GM13977 (cell line): ENCODE measurements around the gene LPP.

Experiments
- DNase-seq: peaks from one replicate; pipeline ENCODE4 v3.0.0; 2012; ENCODE audit warnings: low spot score
- CTCF ChIP-seq: IDR thresholded peaks from 2 replicates; pipeline ENCODE4 v1.5.1; 2012; ENCODE audit warnings: mild to moderate bottlenecking, control low read depth; ENCODE audit not compliant: insufficient read depth; ENCODE audit errors: extremely low read depth, missing control alignments
- in situ Hi-C: fragments of 300-500 bp; cut with MboI; formaldehyde crosslinking; loops from one replicate; pipeline ENCODE4 v1.12.0; 2022; ENCODE audit warnings: low sequenced_read_pairs, low pct_unique_long_range_greater_than_20kb, mixed read lengths, inconsistent platforms; ENCODE audit not compliant: unreplicated experiment

LPP gene

GRCh38 chr3:188336178-188336577 is 182.2 kb downstream of the LPP start:
- no peak for TF ChIP-seq CTCF
- in situ Hi-C loops = no loop called here
- no peak for DNase-seq

- in situ Hi-C loops = no loop called here
- DNase-seq = no peak
- TF ChIP-seq CTCF = no peak
Measured at GRCh38 chr3:188337232-188337631, 183.3 kb downstream of the LPP start.

GRCh38 chr3:188338086-188338485 is 184.1 kb downstream of the LPP start:
- TF ChIP-seq CTCF = no peak
- DNase-seq = no peak

GRCh38 chr3:188339410-188340295 is 185.7 kb downstream of the LPP start:
- peak; percentile 25 for DNase-seq
- no peak for TF ChIP-seq CTCF
- in situ Hi-C loops = no loop called here

More at GRCh38 chr3:188338086-188338485, 184.1 kb downstream of the LPP start:
- in situ Hi-C loops = no loop called here

- no peak for TF ChIP-seq CTCF
- no peak for DNase-seq
- in situ Hi-C loops = no loop called here
Measured at GRCh38 chr3:188341501-188341900, 187.5 kb downstream of the LPP start.

- no peak for TF ChIP-seq CTCF
- in situ Hi-C loops = no loop called here
- DNase-seq = no peak
Measured at GRCh38 chr3:188342991-188343732, 189.2 kb downstream of the LPP start.
